Sigmoid colon (tissue), 7 donors: Measurements from ENCODE around the gene BCAS3. TPM values are rescaled to one million over a fixed set of nuclear protein-coding genes. Genes with fewer than 3 reads are reported as not detected.

Experiments used
- DNase-seq: peaks from one replicate; pipeline ENCODE4 v3.0.0-alpha.2; 2019
- H3K27ac ChIP-seq, 4 donors: fragments of 200-600 bp; sonication (generic); one replicate each; pipeline ENCODE4 v1.5.1; 2016 to 2019; ENCODE audit warnings: mild to moderate bottlenecking in 1 of 4
- H3K27me3 ChIP-seq, 3 donors: fragments of 200-600 bp; sonication (generic); one replicate each; pipeline ENCODE4 v1.5.1; 2019; ENCODE audit warnings: mild to moderate bottlenecking in 1 of 3
- H3K36me3 ChIP-seq, 4 donors: fragments of 200-600 bp; sonication (generic); one replicate each; pipeline ENCODE4 v1.5.1; 2016 to 2019
- H3K4me1 ChIP-seq, 4 donors: fragments of 200-600 bp; sonication (generic); one replicate each; pipeline ENCODE4 v1.5.1; 2017 to 2019
- H3K4me3 ChIP-seq, 4 donors: fragments of 200-600 bp; sonication (generic); one replicate each; pipeline ENCODE4 v1.5.1; 2017 to 2019; ENCODE audit warnings: mild to moderate bottlenecking in 2 of 4, moderate library complexity in 1 of 4
- H3K9me3 ChIP-seq, 4 donors: fragments of 200-600 bp in 3 of 4; sonication (generic) in 3 of 4; one replicate each; pipeline versions ENCODE4 v1.5.1 to v1.6.1; 2013 to 2019
- EP300 ChIP-seq, 4 donors: sonication (generic); formaldehyde crosslinking; IDR thresholded peaks; one replicate each; pipeline ENCODE4 v1.6.1; 2017; ENCODE audit warnings: antibody characterized with exemption in 4 of 4
- POLR2A ChIP-seq, 2 donors: fragments of 450-650 bp; IDR thresholded peaks; one replicate each; pipeline ENCODE4 v1.6.1; 2016; ENCODE audit warnings: antibody characterized with exemption in 2 of 2, mild to moderate bottlenecking in 2 of 2, moderate library complexity in 2 of 2
- POLR2AphosphoS5 ChIP-seq, 4 donors: sonication (generic); formaldehyde crosslinking; IDR thresholded peaks; one replicate each; pipeline ENCODE4 v1.6.1; 2017; ENCODE audit warnings: antibody characterized with exemption in 4 of 4
- WGBS, 2 donors: extraction: QIAGEN DNeasy Blood & Tissue Kit; methylation state at CpG; one replicate each; pipeline ENCODE4 v1.1.7; 2013; 5-methylcytosine and 5-hydroxymethylcytosine counted together
- intact Hi-C: fragments of 100-400 bp; cut with DNase I; formaldehyde crosslinking; loops from one replicate; pipeline ENCODE4 v1.15.1; 2023
- polyA plus RNA-seq, 3 donors: library from polyadenylated mRNA; stranded (reverse); fragments of 200-250 nt; gene quantifications; one replicate each; pipeline ENCODE4 v1.2.3, GENCODE V29; 2013
- total RNA-seq, 4 donors: library from RNA; depleted of rRNA; stranded (reverse); fragments of >200 nt; gene quantifications; one replicate each; pipeline ENCODE4 v1.1.0, GENCODE V29; 2016
- TF ChIP-seq, protein P1 (sequence below), 4 experiments: fragments of 450-650 bp in 3 of 4; fragments of 200-600 bp in 1 of 4; IDR thresholded peaks; one replicate each; pipeline ENCODE4 v1.5.1; 2016 to 2019; ENCODE audit warnings: antibody characterized with exemption in 4 of 4, mild to moderate bottlenecking in 3 of 4, moderate library complexity in 2 of 4
- donor health status: healthy with polysubstance abuse.
- donor health status: Bipolar disorder and iron deficiency.
- donor health status: healthy.

Gene BCAS3
- total and polyA plus RNA-seq, 7 donors = 6.3 to 38.5 (median 28.5) TPM

DNA sequence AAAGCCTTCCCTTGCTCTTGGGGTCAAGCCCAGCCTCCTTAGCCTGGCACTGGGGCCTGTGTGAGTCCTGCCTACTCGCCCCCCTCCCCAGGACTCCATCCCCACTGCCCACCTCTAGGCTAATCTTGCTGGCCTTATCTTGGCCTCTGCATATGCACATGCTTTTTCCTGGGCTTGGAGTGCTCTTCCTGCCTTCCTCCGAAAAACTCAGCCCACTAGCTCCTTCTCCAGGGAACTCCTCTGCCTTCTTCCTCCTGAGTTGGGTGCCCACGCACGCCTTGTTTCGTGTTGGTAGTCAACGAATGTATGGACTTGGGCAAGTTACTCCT is 738.5 kb downstream of the BCAS3 start:
- intact Hi-C loops = loop anchor here (10.0 kb wide), 1 partner anchor 449 kb away; the partner anchor contains the start of gene BRIP1
- Histone ChIP-seq H3K27me3 (peaks cover 9 to 59% (median 11%) of the 10 kb centered on the region in 3 donors), H3K36me3 (no peaks in the 10 kb centered on the region), H3K4me3 (no peak overlapping the region), H3K4me1 (peaks cover 0 to 30% (median 26%) of the 10 kb centered on the region in 4 donors), H3K27ac (peak overlapping the region in 1 of 4 donors; percentile 74), H3K9me3 (no peaks in the 10 kb centered on the region)
- 93 to 94% methylated on average over 6 of the region's 6 CpGs for WGBS, 2 donors
- DNase-seq = no peak
- TF ChIP-seq, protein P1, sequence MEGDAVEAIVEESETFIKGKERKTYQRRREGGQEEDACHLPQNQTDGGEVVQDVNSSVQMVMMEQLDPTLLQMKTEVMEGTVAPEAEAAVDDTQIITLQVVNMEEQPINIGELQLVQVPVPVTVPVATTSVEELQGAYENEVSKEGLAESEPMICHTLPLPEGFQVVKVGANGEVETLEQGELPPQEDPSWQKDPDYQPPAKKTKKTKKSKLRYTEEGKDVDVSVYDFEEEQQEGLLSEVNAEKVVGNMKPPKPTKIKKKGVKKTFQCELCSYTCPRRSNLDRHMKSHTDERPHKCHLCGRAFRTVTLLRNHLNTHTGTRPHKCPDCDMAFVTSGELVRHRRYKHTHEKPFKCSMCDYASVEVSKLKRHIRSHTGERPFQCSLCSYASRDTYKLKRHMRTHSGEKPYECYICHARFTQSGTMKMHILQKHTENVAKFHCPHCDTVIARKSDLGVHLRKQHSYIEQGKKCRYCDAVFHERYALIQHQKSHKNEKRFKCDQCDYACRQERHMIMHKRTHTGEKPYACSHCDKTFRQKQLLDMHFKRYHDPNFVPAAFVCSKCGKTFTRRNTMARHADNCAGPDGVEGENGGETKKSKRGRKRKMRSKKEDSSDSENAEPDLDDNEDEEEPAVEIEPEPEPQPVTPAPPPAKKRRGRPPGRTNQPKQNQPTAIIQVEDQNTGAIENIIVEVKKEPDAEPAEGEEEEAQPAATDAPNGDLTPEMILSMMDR (IDR thresholded peaks at IDR 0.05) = no peak
- TF ChIP-seq POLR2AphosphoS5 (IDR thresholded peaks at IDR 0.05) (no peak), POLR2A (IDR thresholded peaks at IDR 0.05) (no peak), EP300 (IDR thresholded peaks at IDR 0.05) (no peak)

DNA sequence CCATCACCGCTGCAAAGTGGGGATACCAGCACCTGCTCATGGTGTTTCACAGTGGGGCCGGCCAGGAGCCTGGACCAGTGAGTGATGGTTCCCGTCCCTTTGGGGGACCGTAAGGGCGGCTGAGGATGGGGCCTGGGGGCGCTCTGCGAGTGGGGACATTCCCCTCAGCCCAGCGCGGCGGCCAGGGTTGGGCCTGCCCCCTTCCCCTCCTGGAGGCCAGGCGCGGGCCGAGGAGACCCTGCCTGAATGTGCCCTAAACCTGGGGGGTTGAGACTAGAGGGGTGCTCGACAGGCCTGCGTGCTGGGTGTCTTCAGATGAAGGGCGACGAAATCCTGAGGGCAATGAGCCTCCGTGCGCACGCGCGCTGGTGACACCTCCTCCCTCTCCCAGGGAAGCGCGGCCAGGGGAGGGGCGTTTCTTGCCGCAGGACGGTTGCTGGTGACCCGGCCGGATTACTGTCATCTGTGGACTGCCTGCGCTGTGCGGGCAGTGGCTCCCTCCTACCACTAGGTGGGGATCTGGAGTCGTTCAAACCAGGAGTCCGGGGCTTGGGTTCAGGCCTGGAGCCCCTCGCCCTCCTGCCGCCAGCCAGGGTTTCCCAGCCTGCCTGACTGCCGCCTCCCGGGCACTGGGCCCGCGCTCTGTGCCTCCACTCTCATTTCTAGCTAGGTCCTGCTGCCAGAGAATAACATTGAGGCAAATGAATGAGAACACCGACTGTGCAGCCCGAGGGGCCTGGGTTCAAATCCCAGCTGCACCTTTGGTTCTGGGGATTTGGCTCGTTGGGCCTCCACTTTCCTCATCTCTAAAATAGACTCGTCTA is 739.1 kb downstream of the BCAS3 start:
- Histone ChIP-seq H3K9me3 (no peaks in the 10 kb centered on the region), H3K36me3 (no peaks in the 10 kb centered on the region), H3K27me3 (peaks cover 5 to 59% (median 5%) of the 10 kb centered on the region in 3 donors), H3K4me3 (peak overlapping the region in 2 of 4 donors; percentile 3 to 9), H3K4me1 (peaks cover 0 to 24% (median 21%) of the 10 kb centered on the region in 4 donors), H3K27ac (peak overlapping the region in 1 of 4 donors; percentile 74)
- DNase-seq = peak; percentile 91
- no peak for TF ChIP-seq EP300 (IDR thresholded peaks at IDR 0.05)
- TF ChIP-seq, protein P1 (IDR thresholded peaks at IDR 0.05) = peak; percentile 55 to 93 (median 77)
- intact Hi-C loops = loop anchor here (10.0 kb wide), 1 partner anchor 448 kb away; the partner anchor contains the start of gene BRIP1
- 26 to 29% methylated on average over 43 of the region's 43 CpGs for WGBS, 2 donors

DNA sequence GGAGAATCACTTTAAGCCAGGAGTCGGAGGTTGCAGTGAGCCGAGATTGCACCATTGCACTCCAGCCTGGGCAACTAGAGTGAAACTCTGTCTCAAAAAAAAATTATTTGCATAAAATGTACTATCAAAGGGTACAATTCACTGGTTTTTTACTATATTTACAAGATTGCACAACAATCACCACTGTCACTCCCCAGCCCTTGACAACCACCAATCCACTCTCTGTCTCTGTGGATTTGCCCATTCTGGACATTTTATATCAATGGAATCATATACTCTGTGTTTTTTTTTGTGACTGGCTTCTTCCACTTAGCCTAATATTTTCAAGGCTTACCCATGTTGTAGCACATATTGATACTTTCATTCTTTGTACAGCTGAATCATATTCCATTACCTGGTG is 740.8 kb downstream of the BCAS3 start:
- peaks cover 0 to 8% (median 8%) of the 10 kb centered on the region in 4 donors for H3K4me1 ChIP-seq
- TF ChIP-seq POLR2A (IDR thresholded peaks at IDR 0.05) = no peak
- TF ChIP-seq, protein P1 (IDR thresholded peaks at IDR 0.05) = no peak
- no peak for TF ChIP-seq POLR2AphosphoS5 (IDR thresholded peaks at IDR 0.05)
- no peak for TF ChIP-seq EP300 (IDR thresholded peaks at IDR 0.05)
- DNase-seq = no peak
- no peaks in the 10 kb centered on the region for H3K9me3 ChIP-seq
- no peak overlapping the region for H3K4me3 ChIP-seq
- H3K36me3 ChIP-seq = no peaks in the 10 kb centered on the region
- 73 to 83% methylated on average over 2 of the region's 2 CpGs for WGBS, 2 donors
- no peak overlapping the region for H3K27ac ChIP-seq
- intact Hi-C loops = loop anchor here (10.0 kb wide), 1 partner anchor 446 kb away; the partner anchor contains the start of gene BRIP1
- H3K27me3 ChIP-seq = peaks cover 0 to 59% (median 3%) of the 10 kb centered on the region in 3 donors

DNA sequence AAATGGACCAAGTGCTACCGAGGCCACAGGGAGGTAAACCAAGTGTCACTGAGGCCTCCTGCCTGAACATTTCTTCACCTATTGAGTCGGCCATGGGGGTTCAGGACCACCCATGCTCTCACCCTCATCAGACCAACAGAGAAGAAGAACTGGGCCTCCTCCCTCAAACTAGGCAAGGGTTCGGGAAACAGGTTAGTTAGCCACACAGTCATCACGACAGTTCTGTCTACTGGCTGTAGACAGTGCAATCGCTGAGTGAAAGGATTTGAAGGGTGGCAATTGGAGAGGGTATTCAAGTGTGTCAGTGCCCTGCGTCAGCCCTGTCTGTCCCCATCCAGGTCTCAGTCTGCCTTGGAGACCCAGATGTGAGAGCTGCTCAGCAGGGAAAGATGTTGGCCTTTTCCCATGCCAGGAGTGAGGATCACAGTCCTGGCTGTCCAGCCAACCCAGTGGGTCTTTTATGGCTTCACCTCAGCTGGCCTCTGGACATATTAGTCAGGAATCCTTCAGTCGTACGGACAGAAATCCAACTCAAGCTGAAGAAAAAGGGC is 741.9 kb downstream of the BCAS3 start:
- H3K27ac ChIP-seq = no peak overlapping the region
- WGBS, 2 donors = 86 to 88% methylated on average over 8 of the region's 8 CpGs
- no peaks in the 10 kb centered on the region for H3K9me3 ChIP-seq
- no peaks in the 10 kb centered on the region for H3K36me3 ChIP-seq
- H3K27me3 ChIP-seq = peaks cover 0 to 63% (median 3%) of the 10 kb centered on the region in 3 donors
- intact Hi-C loops = loop anchor here (10.0 kb wide), 1 partner anchor 445 kb away; the partner anchor contains the start of gene BRIP1
- peaks cover 0 to 8% (median 8%) of the 10 kb centered on the region in 4 donors for H3K4me1 ChIP-seq
- DNase-seq = no peak
- no peak overlapping the region for H3K4me3 ChIP-seq
- TF ChIP-seq POLR2AphosphoS5 (IDR thresholded peaks at IDR 0.05) = no peak
- TF ChIP-seq EP300 (IDR thresholded peaks at IDR 0.05) = no peak
- TF ChIP-seq, protein P1 (IDR thresholded peaks at IDR 0.05) = no peak
- no peak for TF ChIP-seq POLR2A (IDR thresholded peaks at IDR 0.05)
